ENCODE measurements around the gene MUC4.

DNA sequence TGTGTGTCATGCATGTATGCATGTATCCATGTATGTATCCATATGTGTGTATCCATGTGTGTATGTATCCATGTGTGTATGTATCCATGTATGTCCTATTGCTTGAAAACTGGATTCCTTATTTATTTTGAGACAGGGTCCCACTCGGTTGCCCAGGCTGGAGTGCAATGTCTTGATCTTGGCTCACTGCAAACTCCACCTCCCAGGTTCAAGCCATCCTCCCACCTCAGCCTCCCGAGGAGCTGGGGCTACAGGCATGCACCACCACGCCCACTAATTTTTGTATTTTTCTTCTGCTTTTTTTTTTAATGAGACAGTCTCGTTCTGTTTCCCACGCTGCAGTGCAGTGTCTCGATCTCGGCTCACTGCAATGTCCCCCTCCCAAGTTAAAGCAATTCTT is 56.8 kb downstream of the MUC4 start:
- no peak for TF ChIP-seq EZH2 (IDR thresholded peaks at IDR 0.05)
- TF ChIP-seq POLR2AphosphoS5 (IDR thresholded peaks at IDR 0.05; ENCODE audit: borderline replicate concordance, low read depth, low read length) = no peak

All from SK-N-MC (cell line).